HepG2 (cell line): Measurements from ENCODE around the gene MYL12B. TPM values are rescaled to one million over a fixed set of nuclear protein-coding genes. Genes with fewer than 3 reads are reported as not detected.

Experiments
- CBX2 ChIP-seq, 2 experiments: fragments of 200-600 bp in 1 of 2; sonication (generic); formaldehyde crosslinking in 1 of 2; IDR thresholded peaks; 2 replicates each; pipeline versions ENCODE4 v1.7.0 to v1.8.1; 2018 to 2022; ENCODE audit warnings: low read depth in 2 of 2, low read length in 1 of 2, mild to moderate bottlenecking in 1 of 2, missing genetic modification reagents in 1 of 2
- IKZF1 ChIP-seq: fragments of 450-650 bp; IDR thresholded peaks from 2 replicates; pipeline ENCODE4 v1.7.1; 2016
- REST ChIP-seq, 2 experiments: IDR thresholded peaks; 2 replicates each; pipeline ENCODE4 v1.6.1; 2011 to 2012; ENCODE audit warnings: low read length in 2 of 2, borderline replicate concordance in 1 of 2, low read depth in 1 of 2, mild to moderate bottlenecking in 1 of 2, moderate library complexity in 1 of 2
- SNAPC4 ChIP-seq: sonication (generic); formaldehyde crosslinking; IDR thresholded peaks from 2 replicates; pipeline ENCODE4 v1.4.0; 2020; ENCODE audit warnings: mild to moderate bottlenecking, missing genetic modification reagents
- ZKSCAN1 ChIP-seq: fragments of 150-350 bp; IDR thresholded peaks from 2 replicates; pipeline ENCODE4 v1.6.1; 2014; ENCODE audit warnings: low read length
- ZNF124 ChIP-seq: sonication (generic); formaldehyde crosslinking; IDR thresholded peaks from 2 replicates; pipeline ENCODE4 v1.4.0; 2020; ENCODE audit warnings: missing genetic modification reagents
- ZNF160 ChIP-seq: sonication (generic); formaldehyde crosslinking; IDR thresholded peaks from 2 replicates; pipeline ENCODE4 v1.8.0; 2022; ENCODE audit warnings: mild to moderate bottlenecking, inconsistent platforms, missing genetic modification reagents
- ZNF256 ChIP-seq: sonication (generic); formaldehyde crosslinking; conservative IDR thresholded peaks from 2 replicates; pipeline ENCODE4 v1.4.0; 2020; ENCODE audit warnings: missing genetic modification reagents
- ZNF296 ChIP-seq: sonication (generic); formaldehyde crosslinking; conservative IDR thresholded peaks from 2 replicates; pipeline ENCODE4 v1.5.0; 2020; ENCODE audit warnings: mild to moderate bottlenecking, missing genetic modification reagents
- ZNF329 ChIP-seq: sonication (generic); formaldehyde crosslinking; IDR thresholded peaks from 2 replicates; pipeline ENCODE4 v1.9.0; 2021; ENCODE audit warnings: low read depth, mild to moderate bottlenecking, missing genetic modification reagents
- ZNF639 ChIP-seq: conservative IDR thresholded peaks from 2 replicates; pipeline ENCODE4 v1.6.1; 2018; ENCODE audit warnings: missing genetic modification reagents
- ZNF766 ChIP-seq: sonication (generic); formaldehyde crosslinking; IDR thresholded peaks from 2 replicates; pipeline ENCODE4 v1.5.0; 2020; ENCODE audit warnings: missing genetic modification reagents, borderline replicate concordance
- polyA plus RNA-seq, 8 experiments: library from polyadenylated mRNA; depleted of rRNA in 3 of 8; stranded (reverse) in 7 of 8; unstranded in 1 of 8; fragments of >200 nt; fragmentation: Illumina TruSeq in 4 of 8; extraction: Trizol in 4 of 8; gene quantifications; 2 replicates each; pipeline versions ENCODE4 v1.2.1 to v1.2.3, GENCODE V29; 2011 to 2016; ENCODE audit warnings: low read depth in 4 of 8, missing spikeins in 1 of 8, mixed read lengths in 1 of 8; ENCODE audit not compliant: insufficient read depth in 1 of 8
- total RNA-seq, 5 experiments: library from RNA; depleted of rRNA; stranded (reverse); fragments of >200 nt; fragmentation: Illumina TruSeq; extraction: Trizol; gene quantifications; 2 replicates each; pipeline ENCODE4 v1.2.3, GENCODE V29; 2016; ENCODE audit warnings: low read depth in 1 of 5
- TF ChIP-seq, protein P1 (sequence below): sonication (generic); formaldehyde crosslinking; conservative IDR thresholded peaks from 2 replicates; pipeline ENCODE4 v1.8.0; 2022; ENCODE audit warnings: low read depth, missing genetic modification reagents

Gene MYL12B
- total and polyA plus RNA-seq, 2 of the 13 experiments (the other 11 are each of a cell fraction or from before 2014, with no cell fraction given) = 265 to 340 TPM

GRCh38 chr18:3297025-3297984 is 35.4 kb downstream of the MYL12B start (continued):
- no peak for TF ChIP-seq ZKSCAN1
- TF ChIP-seq ZNF296 (CRISPR knock-in tag) = no peak
- peak in 1 of 2 experiments; percentile 58; a peak in 1 of 4 replicates for TF ChIP-seq REST (IDR thresholded peaks at IDR 0.05; ENCODE audit: borderline replicate concordance in 1 of 2, low read depth in 1 of 2, low read length in 2 of 2)
- no peak; the same call in 1 of the 2 replicates for TF ChIP-seq ZNF639
- peak; percentile 83; the same call in 1 of the 2 replicates for TF ChIP-seq ZNF124 (CRISPR knock-in tag)
- TF ChIP-seq CBX2 (IDR thresholded peaks at IDR 0.05; ENCODE audit: low read depth, low read length) = no peak
- no peak for TF ChIP-seq CBX2 (CRISPR knock-in tag; IDR thresholded peaks at IDR 0.05; ENCODE audit: low read depth)
- TF ChIP-seq, protein P1, sequence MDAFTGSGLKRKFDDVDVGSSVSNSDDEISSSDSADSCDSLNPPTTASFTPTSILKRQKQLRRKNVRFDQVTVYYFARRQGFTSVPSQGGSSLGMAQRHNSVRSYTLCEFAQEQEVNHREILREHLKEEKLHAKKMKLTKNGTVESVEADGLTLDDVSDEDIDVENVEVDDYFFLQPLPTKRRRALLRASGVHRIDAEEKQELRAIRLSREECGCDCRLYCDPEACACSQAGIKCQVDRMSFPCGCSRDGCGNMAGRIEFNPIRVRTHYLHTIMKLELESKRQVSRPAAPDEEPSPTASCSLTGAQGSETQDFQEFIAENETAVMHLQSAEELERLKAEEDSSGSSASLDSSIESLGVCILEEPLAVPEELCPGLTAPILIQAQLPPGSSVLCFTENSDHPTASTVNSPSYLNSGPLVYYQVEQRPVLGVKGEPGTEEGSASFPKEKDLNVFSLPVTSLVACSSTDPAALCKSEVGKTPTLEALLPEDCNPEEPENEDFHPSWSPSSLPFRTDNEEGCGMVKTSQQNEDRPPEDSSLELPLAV (CRISPR knock-in tag) = no peak
- TF ChIP-seq ZNF160 (CRISPR knock-in tag) = peak; percentile 79; the same call in 1 of the 2 replicates
- TF ChIP-seq IKZF1 = no peak
- TF ChIP-seq ZNF329 (CRISPR knock-in tag) = no peak
- TF ChIP-seq SNAPC4 (CRISPR knock-in tag) = no peak
- TF ChIP-seq ZNF256 (CRISPR knock-in tag) = peak; percentile 78
- TF ChIP-seq ZNF766 (CRISPR knock-in tag) = peak; percentile 76; the same call in 1 of the 2 replicates
